ENCODE measurements around the gene PLA2G4A. TPM values are rescaled to one million over a fixed set of nuclear protein-coding genes. Genes with fewer than 3 reads are reported as not detected.

PLA2G4A gene
- total RNA-seq, 4 donors from 2014 or later = 11.8 to 22.6 (median 14.6) TPM

- no peak for DNase-seq
- Histone ChIP-seq H3K27me3 (no peaks in the 10 kb centered on the region), H3K4me3 (no peak overlapping the region), H3K27ac (no peak overlapping the region), H3K9me3 (peaks cover 0 to 7% (median 5%) of the 10 kb centered on the region in 3 donors), H3K36me3 (no peaks in the 10 kb centered on the region), H3K4me1 (peaks cover 0 to 4% (median 0%) of the 10 kb centered on the region in 3 donors)
- intact Hi-C loops (cut with DNase I) = no loop called here
- 28 to 55% methylated on average over 2 of the region's 2 CpGs for WGBS, 2 donors
- TF ChIP-seq POLR2A (IDR thresholded peaks at IDR 0.05) (no peak), CTCF (IDR thresholded peaks at IDR 0.05) (no peak)
Measured at GRCh38 chr1:187006896-187007295, 178.1 kb downstream of the PLA2G4A start.

GRCh38 chr1:187009320-187009719 lies 180.6 kb downstream of the PLA2G4A start:
- no peak for DNase-seq
- Histone ChIP-seq H3K9me3 (peaks cover 0 to 7% (median 5%) of the 10 kb centered on the region in 3 donors), H3K36me3 (no peaks in the 10 kb centered on the region), H3K27me3 (no peaks in the 10 kb centered on the region), H3K4me1 (no peaks in the 10 kb centered on the region), H3K27ac (no peak overlapping the region), H3K4me3 (no peak overlapping the region)
- intact Hi-C loops (cut with DNase I) = no loop called here
- 79 to 91% methylated on average over 2 of the region's 2 CpGs for WGBS, 2 donors
- no peak for TF ChIP-seq POLR2A (IDR thresholded peaks at IDR 0.05)
- TF ChIP-seq CTCF (IDR thresholded peaks at IDR 0.05) = no peak

GRCh38 chr1:187010571-187011309 lies 182.0 kb downstream of the PLA2G4A start:
- TF ChIP-seq CTCF (IDR thresholded peaks at IDR 0.05) (no peak), POLR2A (IDR thresholded peaks at IDR 0.05) (no peak)
- DNase-seq = no peak

GRCh38 chr1:187013582-187014200 lies 184.9 kb downstream of the PLA2G4A start:
- Histone ChIP-seq H3K27ac (no peak overlapping the region), H3K36me3 (no peaks in the 10 kb centered on the region), H3K4me3 (no peak overlapping the region), H3K4me1 (no peaks in the 10 kb centered on the region), H3K27me3 (no peaks in the 10 kb centered on the region), H3K9me3 (no peaks in the 10 kb centered on the region)
- DNase-seq = no peak
- no peak for TF ChIP-seq CTCF (IDR thresholded peaks at IDR 0.05)
- no peak for TF ChIP-seq POLR2A (IDR thresholded peaks at IDR 0.05)
- intact Hi-C loops (cut with DNase I) = no loop called here
- 77 to 87% methylated on average over 5 of the region's 5 CpGs for WGBS, 2 donors

More at GRCh38 chr1:187010571-187011309, 182.0 kb downstream of the PLA2G4A start:
- intact Hi-C loops (cut with DNase I) = no loop called here
- Histone ChIP-seq H3K27ac (no peak overlapping the region), H3K9me3 (peaks cover 0 to 7% (median 5%) of the 10 kb centered on the region in 3 donors), H3K4me1 (no peaks in the 10 kb centered on the region), H3K27me3 (no peaks in the 10 kb centered on the region), H3K36me3 (no peaks in the 10 kb centered on the region), H3K4me3 (no peak overlapping the region)
- 63 to 69% methylated on average over 4 of the region's 4 CpGs for WGBS, 2 donors

- Histone ChIP-seq H3K9me3 (no peaks in the 10 kb centered on the region), H3K4me1 (no peaks in the 10 kb centered on the region), H3K27ac (no peak overlapping the region), H3K36me3 (no peaks in the 10 kb centered on the region), H3K27me3 (peaks cover 0 to 6% (median 0%) of the 10 kb centered on the region in 4 donors), H3K4me3 (no peak overlapping the region)
- no peak for DNase-seq
- intact Hi-C loops (cut with DNase I) = no loop called here
- TF ChIP-seq CTCF (IDR thresholded peaks at IDR 0.05) (no peak), POLR2A (IDR thresholded peaks at IDR 0.05) (no peak)
Measured at GRCh38 chr1:187018291-187018690, 189.5 kb downstream of the PLA2G4A start.

Data from esophagus squamous epithelium (tissue), 5 donors.